Mucosa of rectum (tissue), 2 donors: ENCODE data around the gene CRYBG2.
A peak's percentile ranks its signal among the peaks of the same experiment; 100 is the strongest.
"Not testable (repeated sequence)": the region's sequence is repeated elsewhere in the genome, so short reads cannot be mapped to it uniquely, and the experiment has no call there.

Experiments used
- H3K27ac ChIP-seq, 2 donors: one replicate each; pipeline ENCODE4 v1.7.0; 2013; ENCODE audit warnings: inconsistent platforms in 2 of 2, low read depth in 2 of 2, low read length in 2 of 2
- H3K27me3 ChIP-seq, 2 donors: one replicate each; pipeline ENCODE4 v1.7.0; 2013; ENCODE audit warnings: low read length in 2 of 2; ENCODE audit not compliant: control insufficient read depth in 2 of 2, insufficient read depth in 2 of 2
- H3K36me3 ChIP-seq, 2 donors: one replicate each; pipeline ENCODE4 v1.7.0; 2013; ENCODE audit warnings: low read length in 2 of 2; ENCODE audit not compliant: control insufficient read depth in 2 of 2, insufficient read depth in 2 of 2
- H3K4me1 ChIP-seq, 2 donors: one replicate each; pipeline ENCODE4 v1.7.0; 2013; ENCODE audit warnings: low read length in 2 of 2, mild to moderate bottlenecking in 1 of 2; ENCODE audit not compliant: control insufficient read depth in 2 of 2, insufficient read depth in 2 of 2
- H3K4me3 ChIP-seq, 2 donors: one replicate each; pipeline ENCODE4 v1.7.0; 2013; ENCODE audit warnings: low read length in 2 of 2
- H3K9ac ChIP-seq, 2 donors: one replicate each; pipeline ENCODE4 v1.7.0; 2013; ENCODE audit warnings: low read length in 2 of 2, low read depth in 1 of 2, mild to moderate bottlenecking in 1 of 2
- H3K9me3 ChIP-seq, 2 donors: one replicate each; pipeline ENCODE4 v1.7.0; 2013; ENCODE audit warnings: low read length in 2 of 2; ENCODE audit not compliant: control insufficient read depth in 2 of 2
- donor health status: healthy.
- donor health status: Normal muscosa, but diverticular disease.

The CRYBG2 gene

GRCh38 chr1:26384076-26384475 lies 30.1 kb upstream of the CRYBG2 start:
- H3K27ac ChIP-seq, result no peak overlapping the region
- H3K4me1 ChIP-seq, result no peaks in the 10 kb centered on the region
- H3K27me3 ChIP-seq, result peaks cover 0 to 3% of the 10 kb centered on the region in 2 donors
- no peaks in the 10 kb centered on the region for H3K36me3 ChIP-seq
- no peak overlapping the region for H3K9ac ChIP-seq
- no peak overlapping the region for H3K4me3 ChIP-seq
- H3K9me3 ChIP-seq, result no peaks in the 10 kb centered on the region

- Histone ChIP-seq H3K27ac (no peak overlapping the region), H3K9me3 (no peaks in the 10 kb centered on the region), H3K4me3 (no peak overlapping the region), H3K27me3 (no peaks in the 10 kb centered on the region), H3K4me1 (peaks cover 3 to 6% of the 10 kb centered on the region in 2 donors), H3K9ac (no peak overlapping the region), H3K36me3 (no peaks in the 10 kb centered on the region)
These were observed 24.9 kb upstream of the CRYBG2 start for GRCh38 chr1:26378879-26379251.

- no peak overlapping the region for H3K9ac ChIP-seq
- H3K36me3 ChIP-seq, result no peaks in the 10 kb centered on the region
- no peak overlapping the region for H3K4me3 ChIP-seq
- peak overlapping the region in 1 of 2 donors; percentile 0 for H3K27ac ChIP-seq
- H3K27me3 ChIP-seq, result no peaks in the 10 kb centered on the region
- H3K4me1 ChIP-seq, result peaks cover 3 to 6% of the 10 kb centered on the region in 2 donors
- H3K9me3 ChIP-seq, result no peaks in the 10 kb centered on the region
These were observed 24.4 kb upstream of the CRYBG2 start for GRCh38 chr1:26378088-26378878.

GRCh38 chr1:26376050-26376449 lies 22.1 kb upstream of the CRYBG2 start:
- H3K9me3 ChIP-seq, result no peaks in the 10 kb centered on the region
- no peak overlapping the region for H3K9ac ChIP-seq
- H3K36me3 ChIP-seq, result no peaks in the 10 kb centered on the region
- peaks cover 3 to 6% of the 10 kb centered on the region in 2 donors for H3K4me1 ChIP-seq
- no peak overlapping the region for H3K27ac ChIP-seq
- no peak overlapping the region for H3K4me3 ChIP-seq
- no peaks in the 10 kb centered on the region for H3K27me3 ChIP-seq

- Histone ChIP-seq H3K9me3 (no peaks in the 10 kb centered on the region), H3K4me3 (no peak overlapping the region), H3K36me3 (no peaks in the 10 kb centered on the region), H3K4me1 (peaks cover 3 to 6% of the 10 kb centered on the region in 2 donors), H3K9ac (no peak overlapping the region), H3K27me3 (peaks cover 0 to 2% of the 10 kb centered on the region in 2 donors), H3K27ac (no peak overlapping the region)
These were observed 21.2 kb upstream of the CRYBG2 start for GRCh38 chr1:26375081-26375480.

GRCh38 chr1:26374361-26374760 lies 20.4 kb upstream of the CRYBG2 start:
- not testable (repeated sequence) for H3K9me3 ChIP-seq, H3K4me1 ChIP-seq, H3K27ac ChIP-seq, H3K36me3 ChIP-seq, H3K27me3 ChIP-seq, H3K9ac ChIP-seq, H3K4me3 ChIP-seq

GRCh38 chr1:26373789-26374188 lies 19.9 kb upstream of the CRYBG2 start:
- H3K36me3 ChIP-seq, result no peaks in the 10 kb centered on the region
- H3K27me3 ChIP-seq, result peaks cover 0 to 2% of the 10 kb centered on the region in 2 donors
- no peak overlapping the region for H3K4me3 ChIP-seq
- no peaks in the 10 kb centered on the region for H3K9me3 ChIP-seq
- no peak overlapping the region for H3K9ac ChIP-seq
- no peak overlapping the region for H3K27ac ChIP-seq
- peaks cover 3 to 6% of the 10 kb centered on the region in 2 donors for H3K4me1 ChIP-seq

- H3K9me3 ChIP-seq, result no peaks in the 10 kb centered on the region
These were observed 19.4 kb upstream of the CRYBG2 start for GRCh38 chr1:26373281-26373680.

GRCh38 chr1:26372611-26373010 lies 18.7 kb upstream of the CRYBG2 start, which contains the start of gene ZNF683:
ZNF683 (minus strand) TSS chr1:26372750; CDS start chr1:26368571, 4,179 bp downstream.
- H3K4me1 ChIP-seq, H3K27ac ChIP-seq, H3K9me3 ChIP-seq, H3K4me3 ChIP-seq, H3K9ac ChIP-seq, H3K36me3 ChIP-seq, H3K27me3 ChIP-seq: not testable (repeated sequence)

More at GRCh38 chr1:26373281-26373680, 19.4 kb upstream of the CRYBG2 start:
- H3K9ac ChIP-seq, result no peak overlapping the region
- H3K4me1 ChIP-seq, result peaks cover 2 to 3% of the 10 kb centered on the region in 2 donors
- H3K27me3 ChIP-seq, result peaks cover 0 to 2% of the 10 kb centered on the region in 2 donors
- H3K27ac ChIP-seq, result no peak overlapping the region
- H3K4me3 ChIP-seq, result no peak overlapping the region
- no peaks in the 10 kb centered on the region for H3K36me3 ChIP-seq

GRCh38 chr1:26372039-26372438 lies 18.1 kb upstream of the CRYBG2 start:
- no peaks in the 10 kb centered on the region for H3K36me3 ChIP-seq
- no peak overlapping the region for H3K27ac ChIP-seq
- H3K9ac ChIP-seq, result no peak overlapping the region
- peaks cover 0 to 2% of the 10 kb centered on the region in 2 donors for H3K27me3 ChIP-seq
- H3K4me3 ChIP-seq, result no peak overlapping the region
- H3K4me1 ChIP-seq, result no peaks in the 10 kb centered on the region
- H3K9me3 ChIP-seq, result no peaks in the 10 kb centered on the region
